GM12873 (cell line): ENCODE measurements around the gene ANAPC16.

Source experiments
- TF ChIP-seq, protein P1 (sequence below): IDR thresholded peaks from 2 replicates; pipeline ENCODE4 v1.5.1; 2012; ENCODE audit warnings: low read depth, mild to moderate bottlenecking, moderate library complexity, low read length, control low read depth; ENCODE audit not compliant: insufficient read depth; ENCODE audit errors: missing control alignments

The ANAPC16 gene

DNA sequence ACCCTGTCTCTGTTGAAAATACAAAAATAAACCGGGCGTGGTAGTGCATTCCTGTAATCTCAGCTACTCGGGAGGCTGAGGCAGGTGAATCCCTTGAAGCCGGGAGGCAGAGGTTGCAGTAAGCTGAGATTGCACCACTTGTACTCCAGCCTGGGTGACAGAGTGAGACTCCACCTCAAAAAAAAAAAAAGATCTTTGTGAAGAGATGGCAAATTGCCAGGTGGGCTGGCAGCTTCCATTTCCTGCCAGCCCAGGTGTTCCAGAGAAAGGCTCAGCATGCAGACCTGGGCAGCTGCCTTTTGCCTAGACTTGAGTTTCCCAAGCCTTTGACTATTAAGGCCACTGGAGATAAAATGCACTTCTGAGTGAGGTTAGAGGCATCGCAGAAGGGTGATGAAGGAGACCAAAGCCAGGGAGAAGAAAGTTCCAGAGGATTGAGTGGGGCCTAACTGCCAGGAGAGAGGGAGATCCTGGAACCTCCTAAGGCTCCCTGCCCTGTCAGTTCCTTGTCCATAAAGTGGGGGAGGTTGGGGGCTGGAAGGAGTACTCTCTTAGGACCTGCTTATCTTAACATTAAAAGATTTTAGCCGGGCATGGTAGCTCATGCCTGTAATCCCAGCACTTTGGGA is 47.9 kb downstream of the ANAPC16 start:
- TF ChIP-seq, protein P1, sequence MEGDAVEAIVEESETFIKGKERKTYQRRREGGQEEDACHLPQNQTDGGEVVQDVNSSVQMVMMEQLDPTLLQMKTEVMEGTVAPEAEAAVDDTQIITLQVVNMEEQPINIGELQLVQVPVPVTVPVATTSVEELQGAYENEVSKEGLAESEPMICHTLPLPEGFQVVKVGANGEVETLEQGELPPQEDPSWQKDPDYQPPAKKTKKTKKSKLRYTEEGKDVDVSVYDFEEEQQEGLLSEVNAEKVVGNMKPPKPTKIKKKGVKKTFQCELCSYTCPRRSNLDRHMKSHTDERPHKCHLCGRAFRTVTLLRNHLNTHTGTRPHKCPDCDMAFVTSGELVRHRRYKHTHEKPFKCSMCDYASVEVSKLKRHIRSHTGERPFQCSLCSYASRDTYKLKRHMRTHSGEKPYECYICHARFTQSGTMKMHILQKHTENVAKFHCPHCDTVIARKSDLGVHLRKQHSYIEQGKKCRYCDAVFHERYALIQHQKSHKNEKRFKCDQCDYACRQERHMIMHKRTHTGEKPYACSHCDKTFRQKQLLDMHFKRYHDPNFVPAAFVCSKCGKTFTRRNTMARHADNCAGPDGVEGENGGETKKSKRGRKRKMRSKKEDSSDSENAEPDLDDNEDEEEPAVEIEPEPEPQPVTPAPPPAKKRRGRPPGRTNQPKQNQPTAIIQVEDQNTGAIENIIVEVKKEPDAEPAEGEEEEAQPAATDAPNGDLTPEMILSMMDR = no peak

DNA sequence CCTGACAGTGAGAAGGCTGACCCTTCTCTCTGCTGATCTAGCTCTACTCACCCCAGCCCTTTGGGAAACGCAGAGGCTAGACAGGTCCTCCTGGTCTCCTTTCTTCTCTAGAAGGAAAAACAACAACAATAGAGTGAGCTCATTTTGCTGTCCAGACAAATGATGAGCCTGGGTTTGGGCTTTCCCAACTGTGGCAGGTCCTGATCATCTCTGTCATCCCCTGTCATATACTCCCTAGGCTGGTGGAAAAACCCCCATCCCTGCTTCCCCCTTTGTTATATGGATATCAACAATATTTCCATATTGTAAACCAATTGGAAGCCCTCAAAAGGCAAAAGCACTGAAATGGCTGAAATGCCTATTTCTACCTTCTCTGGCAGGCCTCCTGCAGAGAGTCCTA is 48.7 kb downstream of the ANAPC16 start:
- TF ChIP-seq, protein P1 = no peak

DNA sequence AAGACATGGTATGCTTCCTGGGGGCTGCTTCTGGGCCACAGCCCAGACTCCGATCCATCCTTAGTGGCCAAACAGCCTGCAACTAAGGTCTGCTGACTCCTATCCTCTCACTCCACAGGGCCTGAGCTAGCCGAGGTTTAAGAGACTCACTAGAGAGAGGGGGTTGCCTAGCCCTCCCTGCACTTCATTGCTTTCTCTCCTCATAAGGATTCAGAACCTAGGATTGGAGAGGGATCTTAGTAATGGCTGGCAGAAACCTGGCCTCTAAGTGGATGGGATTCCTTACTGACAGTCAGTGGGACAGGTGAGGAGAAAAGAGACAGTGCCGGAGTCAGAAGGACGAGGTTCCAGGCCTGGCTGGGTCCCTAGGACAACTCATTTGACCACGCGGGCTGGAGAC is 49.7 kb downstream of the ANAPC16 start:
- TF ChIP-seq, protein P1 = no peak

DNA sequence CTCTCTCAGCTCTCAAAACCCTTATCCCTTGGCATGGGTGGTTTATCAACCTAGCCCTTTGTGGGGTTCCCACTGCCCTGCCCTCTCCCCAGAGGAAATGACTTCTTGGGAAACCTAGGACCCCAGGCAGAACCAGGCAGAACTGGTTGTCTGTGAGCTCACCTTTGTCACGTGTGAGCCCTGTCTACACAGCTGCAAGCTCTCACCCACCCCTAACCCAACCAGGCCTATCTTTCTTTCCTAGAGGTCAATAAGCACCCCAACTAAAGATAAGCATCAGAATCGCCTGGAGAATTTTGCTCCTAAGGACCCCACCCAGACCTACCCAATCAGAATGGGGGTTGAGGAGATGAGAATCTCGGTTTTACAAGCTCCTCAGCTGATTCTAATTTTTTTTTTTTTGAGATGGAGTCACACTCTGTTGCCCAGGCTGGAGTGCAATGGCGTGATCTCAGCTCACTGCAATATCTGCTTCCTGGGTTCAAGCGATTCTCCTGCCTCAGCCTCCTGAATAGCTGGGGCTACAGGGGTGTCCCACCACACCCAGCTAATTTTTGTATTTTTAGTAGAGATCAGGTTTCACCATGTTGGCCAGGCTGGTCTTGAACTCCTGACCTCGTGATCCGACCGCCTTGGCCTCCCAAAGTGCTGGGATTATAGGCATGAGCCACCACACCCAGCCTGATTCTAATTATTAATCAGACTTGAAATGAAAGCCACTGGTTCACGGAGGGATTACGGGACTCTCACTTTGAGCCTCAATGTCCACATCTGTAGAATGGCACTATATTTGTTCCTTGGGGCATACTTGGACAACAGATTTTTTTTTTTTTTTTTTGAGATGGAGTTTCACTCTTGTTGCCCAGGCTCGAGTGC is 50.4 kb downstream of the ANAPC16 start:
- TF ChIP-seq, protein P1 = no peak

DNA sequence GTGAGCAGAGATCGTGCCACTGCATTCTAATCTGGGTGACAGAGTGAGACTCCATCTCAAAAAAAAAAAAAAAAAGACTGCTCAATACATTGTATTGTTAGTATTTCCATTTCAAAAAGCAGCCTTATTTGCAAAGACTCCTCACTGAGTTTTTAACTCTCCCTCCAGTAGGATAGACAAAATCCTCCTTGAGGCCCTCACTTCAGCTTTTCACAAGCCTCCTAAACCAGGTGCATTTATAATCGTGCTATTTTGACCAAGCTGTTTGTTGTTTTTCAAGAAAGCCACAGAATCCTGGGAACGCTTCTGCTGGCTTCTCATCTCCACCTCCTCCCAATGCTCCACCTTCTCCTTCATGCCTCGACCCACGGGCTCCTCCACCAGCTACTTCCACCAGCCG is 51.6 kb downstream of the ANAPC16 start:
- TF ChIP-seq, protein P1 = no peak

DNA sequence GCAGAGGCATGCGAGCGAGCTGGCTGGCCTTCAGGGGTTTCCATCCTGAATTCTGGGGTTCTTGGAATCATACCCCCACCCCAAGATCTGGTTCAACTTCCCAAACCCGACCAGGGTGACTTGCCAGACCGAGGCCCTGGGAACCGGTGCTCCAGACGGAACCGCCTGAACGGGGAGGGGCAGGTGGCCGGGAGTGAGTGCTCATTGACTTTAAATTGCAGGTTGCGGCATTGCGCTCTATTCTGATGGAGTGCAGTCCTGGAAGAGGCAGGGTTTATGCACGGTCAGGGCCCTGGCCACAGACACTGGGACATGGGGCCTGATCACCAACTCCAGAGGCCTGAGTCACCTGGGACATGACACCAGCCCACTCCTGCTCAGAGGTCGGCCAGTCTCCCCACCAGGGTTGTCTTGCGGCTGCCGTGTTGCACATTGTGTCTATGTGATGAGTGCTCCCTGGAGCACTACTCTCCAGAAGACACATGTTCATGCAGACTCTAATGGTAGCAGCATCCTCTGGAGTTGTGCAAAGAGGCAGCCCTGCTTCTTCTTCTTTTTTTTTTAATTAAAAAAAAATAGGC is 52.1 kb downstream of the ANAPC16 start:
- TF ChIP-seq, protein P1 = no peak

DNA sequence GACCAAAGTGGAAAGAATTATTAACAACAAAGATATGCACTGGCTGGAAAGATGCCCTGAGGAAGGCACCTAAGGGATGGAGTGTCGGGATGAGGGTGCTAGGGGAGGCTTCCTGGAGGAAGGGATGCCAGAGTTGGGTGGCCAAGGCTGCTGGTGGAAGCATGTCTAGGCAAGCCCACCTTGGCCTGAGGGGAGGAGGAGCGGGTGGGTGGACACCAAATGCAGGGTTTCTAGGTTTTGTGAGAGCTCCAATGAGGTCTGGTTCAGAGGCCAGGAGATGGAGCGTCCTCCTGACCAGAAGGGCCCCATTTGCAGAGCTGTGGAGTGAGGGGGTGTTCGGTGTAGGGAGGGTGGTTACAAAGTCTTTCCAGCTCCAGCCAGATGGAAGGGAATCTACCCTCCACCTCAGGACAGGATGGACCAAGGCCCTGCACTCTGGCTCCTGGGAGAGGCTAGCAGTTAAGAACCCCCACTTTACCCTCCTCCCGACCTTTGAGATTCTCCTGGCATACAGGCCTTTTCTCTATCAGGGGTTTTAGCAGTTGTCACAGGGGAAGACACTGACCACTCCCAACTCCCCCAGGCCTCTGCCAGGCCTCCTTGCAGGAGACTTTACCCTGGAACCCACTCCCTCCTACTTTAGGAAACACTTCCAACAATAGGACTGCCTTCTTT is 54.9 kb downstream of the ANAPC16 start:
- TF ChIP-seq, protein P1 = no peak
